ENCODE measurements around the gene SLC25A40. TPM values are rescaled to one million over a fixed set of nuclear protein-coding genes. Genes with fewer than 3 reads are reported as not detected.
"Not testable (repeated sequence)": the region's sequence is repeated elsewhere in the genome, so short reads cannot be mapped to it uniquely, and the experiment has no call there.

SLC25A40 gene, protein sequence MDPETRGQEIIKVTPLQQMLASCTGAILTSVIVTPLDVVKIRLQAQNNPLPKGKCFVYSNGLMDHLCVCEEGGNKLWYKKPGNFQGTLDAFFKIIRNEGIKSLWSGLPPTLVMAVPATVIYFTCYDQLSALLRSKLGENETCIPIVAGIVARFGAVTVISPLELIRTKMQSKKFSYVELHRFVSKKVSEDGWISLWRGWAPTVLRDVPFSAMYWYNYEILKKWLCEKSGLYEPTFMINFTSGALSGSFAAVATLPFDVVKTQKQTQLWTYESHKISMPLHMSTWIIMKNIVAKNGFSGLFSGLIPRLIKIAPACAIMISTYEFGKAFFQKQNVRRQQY
- 12.5 and 31.2 TPM in 2 replicates for total RNA-seq (2014; rRNA removed; shearing (Covaris generic))

DNA sequence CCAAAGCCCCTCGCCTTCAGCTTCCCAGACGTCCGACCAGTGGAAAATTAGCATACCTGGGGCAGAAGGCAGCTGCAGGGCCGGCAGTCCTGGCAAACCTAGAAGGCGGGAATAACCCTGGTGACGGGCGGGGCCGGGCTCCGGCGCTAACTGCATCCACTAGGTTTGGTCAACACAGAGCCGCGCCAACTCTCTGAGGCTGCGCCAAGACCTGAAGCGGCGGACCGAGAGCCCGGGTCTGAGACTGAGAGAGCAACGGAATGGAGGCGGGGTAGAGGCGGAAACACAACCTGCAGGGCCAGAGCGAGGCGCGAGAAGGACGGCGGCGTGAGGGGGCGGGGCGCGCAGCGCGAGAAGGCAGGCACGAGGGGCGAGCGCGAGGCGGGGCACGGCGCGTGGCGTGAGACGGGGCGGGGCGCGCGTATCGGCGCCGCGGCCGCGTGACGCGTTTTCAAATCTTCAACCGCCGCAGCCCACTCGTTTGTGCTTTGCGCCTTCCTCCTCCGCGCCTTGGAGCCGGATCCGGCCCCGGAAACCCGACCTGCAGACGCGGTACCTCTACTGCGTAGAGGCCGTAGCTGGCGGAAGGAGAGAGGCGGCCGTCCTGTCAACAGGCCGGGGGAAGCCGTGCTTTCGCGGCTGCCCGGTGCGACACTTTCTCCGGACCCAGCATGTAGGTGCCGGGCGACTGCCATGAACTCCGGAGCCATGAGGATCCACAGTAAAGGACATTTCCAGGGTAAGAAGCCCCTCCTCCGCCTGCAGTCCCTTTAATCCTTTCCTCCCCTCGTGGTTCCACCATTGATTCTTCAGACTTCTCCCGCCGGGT, at the start of gene SLC25A40, which contains the start of gene DBF4:
Gene SLC25A40, minus strand, starts transcription at position 321 of the 829 bp plus-strand sequence. CDS start 17,633 bp downstream, outside the sequence.
Gene DBF4, plus strand, starts transcription at position 454 of the 829 bp plus-strand sequence. Its CDS starts 240 bp downstream, at position 694.
- H3K4me3 ChIP-seq: peak within 1 kb of the TSS; percentile 83
- no peaks in the 10 kb centered on the region for H3K9me3 ChIP-seq (replicated peaks)
- peaks cover 18% of the 10 kb centered on the region for H3K4me1 ChIP-seq (replicated peaks)
- H3K27ac ChIP-seq: peak within 1 kb of the TSS; percentile 85
- H3K27me3 ChIP-seq (replicated peaks): no peaks in the 10 kb centered on the region
- H3K36me3 ChIP-seq: peaks cover 57% of the 10 kb centered on the region
- DNase-seq (ENCODE audit: low read depth in 1 of 2, low spot score in 2 of 2): peak; percentile 93 to 97

DNA sequence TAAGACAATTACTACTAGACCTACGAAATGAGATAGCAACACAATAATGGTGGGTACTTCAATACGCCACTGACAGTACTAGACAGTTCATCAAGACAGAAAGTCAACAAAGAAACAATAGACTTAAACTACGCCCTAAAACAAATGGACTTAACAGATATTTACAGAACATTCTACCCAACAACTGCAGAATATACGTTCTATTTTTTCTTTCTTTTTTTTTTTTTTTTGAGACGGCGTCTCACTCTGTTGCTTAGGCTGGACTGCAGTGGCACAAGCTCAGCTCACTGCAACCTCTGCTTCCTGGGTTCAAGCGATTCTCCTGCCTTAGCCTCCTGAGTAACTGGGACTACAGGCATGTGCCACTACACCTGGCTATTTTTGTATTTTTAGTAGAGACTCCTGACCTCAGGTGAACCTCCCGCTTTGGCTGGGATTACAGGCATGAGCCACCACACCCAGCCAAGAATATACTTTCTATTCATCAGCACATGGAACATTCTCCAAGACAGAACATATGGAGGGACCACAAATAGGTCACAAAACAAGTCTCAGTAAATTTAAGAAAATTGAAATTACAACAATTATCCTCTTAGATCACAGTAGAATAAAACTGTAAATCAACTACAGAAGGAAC, 46.7 kb upstream of the SLC25A40 start:
- not testable (repeated sequence) for H3K4me3 ChIP-seq; H3K27me3 ChIP-seq (replicated peaks); H3K9me3 ChIP-seq (replicated peaks); H3K27ac ChIP-seq; DNase-seq (ENCODE audit: low read depth in 1 of 2, low spot score in 2 of 2); H3K4me1 ChIP-seq (replicated peaks); H3K36me3 ChIP-seq

DNA sequence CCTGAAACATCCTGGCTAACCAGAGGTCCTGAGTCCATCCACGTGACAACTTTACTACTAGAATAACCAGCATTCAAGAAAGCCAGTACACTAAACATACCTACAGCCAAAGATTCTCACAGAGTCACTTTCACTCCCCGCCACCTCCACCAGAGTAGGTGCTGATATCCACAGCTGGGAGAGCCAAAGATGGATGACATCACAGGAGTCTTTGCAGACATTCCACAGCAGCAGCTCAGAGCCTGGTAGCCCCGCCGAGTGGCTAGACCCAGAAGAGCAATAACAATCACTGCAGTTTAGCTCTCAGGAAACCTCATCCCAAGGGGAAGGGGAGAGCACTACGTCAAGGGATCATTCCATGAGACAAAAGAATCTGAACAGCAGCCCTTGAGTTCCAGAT, 44.4 kb upstream of the SLC25A40 start:
- no peak overlapping the region for H3K4me3 ChIP-seq
- H3K4me1 ChIP-seq (replicated peaks): no peaks in the 10 kb centered on the region
- H3K27ac ChIP-seq: no peak overlapping the region
- H3K9me3 ChIP-seq (replicated peaks): no peaks in the 10 kb centered on the region
- no peaks in the 10 kb centered on the region for H3K36me3 ChIP-seq
- DNase-seq (ENCODE audit: low read depth in 1 of 2, low spot score in 2 of 2): no peak
- H3K27me3 ChIP-seq (replicated peaks): 0 out of 2 replicates have a peak, but pooled peaks cover 4% of the 10 kb centered on the region

DNA sequence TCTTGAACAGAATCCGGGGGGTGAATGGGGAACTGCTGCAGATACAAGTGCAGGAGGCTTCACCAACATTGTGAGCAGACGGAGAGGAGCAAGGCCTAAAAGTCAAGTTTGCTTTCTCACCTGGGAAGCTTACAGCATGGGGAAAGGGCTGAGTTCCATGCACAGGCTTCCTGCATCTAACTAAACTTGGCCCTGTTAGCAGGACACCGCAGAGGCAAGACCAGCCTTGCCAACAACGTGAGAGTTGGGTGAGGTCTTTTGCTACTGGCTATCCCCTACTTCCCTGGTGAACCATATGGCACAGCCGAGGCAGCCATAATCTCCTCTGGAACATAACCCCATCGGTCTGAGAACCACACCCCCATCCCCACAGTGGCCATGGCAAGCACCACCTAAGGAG, 43.7 kb upstream of the SLC25A40 start:
- no peak overlapping the region for H3K4me3 ChIP-seq
- H3K27me3 ChIP-seq (replicated peaks): 0 out of 2 replicates have a peak, but pooled peaks cover 4% of the 10 kb centered on the region
- no peaks in the 10 kb centered on the region for H3K4me1 ChIP-seq (replicated peaks)
- no peak for DNase-seq (ENCODE audit: low read depth in 1 of 2, low spot score in 2 of 2)
- H3K27ac ChIP-seq: no peak overlapping the region
- H3K36me3 ChIP-seq: no peaks in the 10 kb centered on the region
- H3K9me3 ChIP-seq (replicated peaks): no peaks in the 10 kb centered on the region

DNA sequence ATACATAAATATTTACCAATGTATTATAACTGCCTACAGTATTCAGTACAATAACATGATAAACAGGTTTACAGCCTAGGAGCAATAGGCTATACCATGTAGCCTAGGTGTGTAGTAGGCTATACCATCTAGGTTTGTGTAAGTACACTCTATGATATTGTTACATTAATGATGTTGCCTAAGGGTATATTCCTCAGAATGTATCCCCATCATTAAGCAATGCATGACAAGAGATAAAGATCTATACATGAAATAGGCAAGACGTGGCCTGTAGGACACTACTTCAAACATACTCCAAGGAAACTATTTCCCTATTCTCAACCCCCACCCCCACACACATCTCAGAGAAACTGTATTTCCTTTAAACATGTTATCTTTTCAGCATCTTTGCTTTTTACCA, 42.6 kb upstream of the SLC25A40 start:
- Histone ChIP-seq H3K4me3 (no peak overlapping the region), H3K27ac (no peak overlapping the region), H3K27me3 (replicated peaks) (0 out of 2 replicates have a peak, but pooled peaks cover 4% of the 10 kb centered on the region), H3K36me3 (no peaks in the 10 kb centered on the region), H3K4me1 (replicated peaks) (no peaks in the 10 kb centered on the region), H3K9me3 (replicated peaks) (no peaks in the 10 kb centered on the region)
- no peak for DNase-seq (ENCODE audit: low read depth in 1 of 2, low spot score in 2 of 2)

DNA sequence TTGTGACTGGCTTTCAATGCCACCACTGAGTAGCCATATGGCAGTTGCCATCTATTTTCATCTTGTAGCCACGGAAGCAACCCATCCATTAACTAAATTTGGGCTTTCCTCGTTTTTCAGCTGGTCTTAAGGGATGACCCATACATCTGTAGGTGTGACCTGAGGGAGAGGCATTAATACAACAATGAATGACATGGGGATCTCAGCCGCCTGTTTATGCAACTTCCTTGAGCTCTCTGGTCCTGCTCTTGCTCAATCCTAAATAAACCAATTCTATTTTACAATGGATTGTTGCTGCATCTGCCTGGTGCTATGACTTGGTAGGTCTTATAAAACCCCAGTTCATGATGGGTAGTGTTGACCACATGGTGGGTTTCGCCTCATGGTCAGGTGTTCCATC, 36.0 kb upstream of the SLC25A40 start:
- no peak for DNase-seq (ENCODE audit: low read depth in 1 of 2, low spot score in 2 of 2)
- no peak overlapping the region for H3K27ac ChIP-seq
- no peak overlapping the region for H3K4me3 ChIP-seq
- no peaks in the 10 kb centered on the region for H3K4me1 ChIP-seq (replicated peaks)
- H3K9me3 ChIP-seq (replicated peaks): no peaks in the 10 kb centered on the region
- 0 out of 2 replicates have a peak, but pooled peaks cover 4% of the 10 kb centered on the region for H3K27me3 ChIP-seq (replicated peaks)
- peaks cover 10% of the 10 kb centered on the region for H3K36me3 ChIP-seq

DNA sequence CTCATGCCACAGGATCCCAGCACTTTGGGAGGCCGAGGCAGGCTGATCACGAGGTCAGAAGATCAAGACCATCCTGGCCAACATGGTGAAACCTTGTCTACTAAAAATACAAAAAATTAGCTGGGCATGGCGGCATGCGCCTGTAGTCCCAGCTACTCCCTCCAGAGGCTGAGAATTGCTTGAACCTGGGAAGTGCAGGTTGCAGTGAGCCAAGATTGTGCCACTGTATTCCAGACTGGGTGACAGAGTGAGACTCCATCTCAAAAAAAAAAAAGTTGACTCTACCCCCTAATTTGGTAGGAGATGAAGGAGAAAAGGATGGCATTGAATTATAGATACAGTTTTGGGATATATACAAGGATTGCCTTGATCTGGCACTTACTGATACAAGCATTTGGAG, 32.7 kb upstream of the SLC25A40 start:
- H3K27ac ChIP-seq; H3K9me3 ChIP-seq (replicated peaks); H3K4me3 ChIP-seq; H3K4me1 ChIP-seq (replicated peaks); DNase-seq (ENCODE audit: low read depth in 1 of 2, low spot score in 2 of 2); H3K27me3 ChIP-seq (replicated peaks): not testable (repeated sequence)
- peaks cover 39% of the 10 kb centered on the region for H3K36me3 ChIP-seq

DNA sequence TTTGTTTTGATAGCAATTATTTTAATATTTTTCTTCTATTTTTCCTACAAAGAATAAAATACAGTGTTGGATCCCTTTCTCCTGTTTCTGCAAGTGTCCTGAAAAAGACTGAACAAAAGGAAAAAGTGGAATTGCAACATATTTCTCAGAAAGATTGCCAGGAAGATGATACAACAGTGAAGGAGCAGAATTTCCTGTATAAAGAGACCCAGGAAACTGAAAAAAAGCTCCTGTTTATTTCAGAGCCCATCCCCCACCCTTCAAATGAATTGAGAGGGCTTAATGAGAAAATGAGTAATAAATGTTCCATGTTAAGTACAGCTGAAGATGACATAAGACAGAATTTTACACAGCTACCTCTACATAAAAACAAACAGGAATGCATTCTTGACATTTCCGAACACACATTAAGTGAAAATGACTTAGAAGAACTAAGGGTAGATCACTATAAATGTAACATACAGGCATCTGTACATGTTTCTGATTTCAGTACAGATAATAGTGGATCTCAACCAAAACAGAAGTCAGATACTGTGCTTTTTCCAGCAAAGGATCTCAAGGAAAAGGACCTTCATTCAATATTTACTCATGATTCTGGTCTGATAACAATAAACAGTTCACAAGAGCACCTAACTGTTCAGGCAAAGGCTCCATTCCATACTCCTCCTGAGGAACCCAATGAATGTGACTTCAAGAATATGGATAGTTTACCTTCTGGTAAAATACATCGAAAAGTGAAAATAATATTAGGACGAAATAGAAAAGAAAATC, 31.2 kb upstream of the SLC25A40 start:
- H3K9me3 ChIP-seq (replicated peaks); H3K4me3 ChIP-seq; H3K27me3 ChIP-seq (replicated peaks); H3K27ac ChIP-seq; H3K4me1 ChIP-seq (replicated peaks); DNase-seq (ENCODE audit: low read depth in 1 of 2, low spot score in 2 of 2): not testable (repeated sequence)
- peaks cover 48% of the 10 kb centered on the region for H3K36me3 ChIP-seq

DNA sequence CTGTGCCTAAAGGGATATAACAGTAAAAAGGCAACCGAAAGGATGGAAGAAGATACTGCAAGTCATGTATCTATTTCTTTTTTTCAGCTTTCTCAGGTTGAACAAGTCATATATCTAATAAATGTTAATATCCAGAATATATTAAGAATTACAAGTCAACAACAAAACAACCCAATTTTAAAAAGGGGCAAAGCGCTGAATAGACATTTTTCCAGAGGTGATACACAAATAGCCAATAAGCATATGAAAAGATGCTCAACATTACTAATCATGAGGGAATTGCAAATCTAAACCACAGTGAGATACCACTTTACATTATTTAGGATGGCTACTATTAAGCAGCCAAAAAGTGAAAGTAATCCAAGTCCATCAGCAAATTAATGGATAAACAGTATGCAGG, 23.1 kb upstream of the SLC25A40 start:
- DNase-seq (ENCODE audit: low read depth in 1 of 2, low spot score in 2 of 2): no peak
- Histone ChIP-seq H3K36me3 (peaks cover 86% of the 10 kb centered on the region), H3K9me3 (replicated peaks) (no peaks in the 10 kb centered on the region), H3K4me1 (replicated peaks) (no peaks in the 10 kb centered on the region), H3K27ac (no peak overlapping the region), H3K27me3 (replicated peaks) (no peaks in the 10 kb centered on the region), H3K4me3 (no peak overlapping the region)

DNA sequence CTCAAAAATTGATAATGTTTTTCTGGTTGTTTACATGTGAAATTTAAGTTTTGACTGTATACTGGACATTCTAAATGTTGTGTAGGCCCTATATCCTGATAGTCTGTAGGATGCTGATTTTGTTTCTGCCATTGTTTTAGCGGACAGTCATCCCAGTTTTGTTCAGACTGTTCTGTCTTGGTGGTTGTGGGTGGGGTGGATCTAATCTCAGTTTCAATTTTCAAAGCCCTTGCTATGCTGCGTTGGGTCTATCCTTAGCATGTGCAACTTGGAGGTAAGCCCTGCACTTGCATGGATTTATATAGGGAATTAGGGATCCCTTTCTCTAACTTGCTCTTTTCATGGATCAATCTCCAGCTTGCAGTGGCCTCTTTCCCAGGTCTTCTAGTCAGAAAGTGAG, 19.2 kb upstream of the SLC25A40 start:
- Histone ChIP-seq H3K27ac (no peak overlapping the region), H3K9me3 (replicated peaks) (no peaks in the 10 kb centered on the region), H3K4me3 (no peak overlapping the region), H3K36me3 (peaks cover 85% of the 10 kb centered on the region), H3K27me3 (replicated peaks) (no peaks in the 10 kb centered on the region), H3K4me1 (replicated peaks) (no peaks in the 10 kb centered on the region)
- no peak for DNase-seq (ENCODE audit: low read depth in 1 of 2, low spot score in 2 of 2)

DNA sequence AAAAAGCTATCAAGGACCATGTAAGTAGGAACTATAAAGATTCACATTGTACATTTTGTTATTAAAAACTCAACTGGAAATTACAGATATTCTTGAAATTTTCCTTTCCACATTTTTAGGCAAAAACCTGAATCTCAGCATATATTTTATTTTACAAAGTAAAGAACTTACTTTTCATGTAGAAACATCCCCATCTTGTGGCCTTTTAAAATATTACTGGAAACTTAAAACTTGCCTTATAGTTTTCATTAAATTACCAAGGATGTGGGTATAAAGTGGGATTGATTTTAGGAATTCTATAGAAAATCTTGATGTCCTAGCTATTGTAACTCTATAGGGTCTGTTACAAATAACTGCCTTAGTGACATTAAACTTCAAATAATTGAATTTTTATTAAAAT, 10.7 kb upstream of the SLC25A40 start:
- Histone ChIP-seq H3K27me3 (replicated peaks) (no peaks in the 10 kb centered on the region), H3K4me1 (replicated peaks) (no peaks in the 10 kb centered on the region), H3K4me3 (no peak overlapping the region), H3K27ac (no peak overlapping the region), H3K9me3 (replicated peaks) (no peaks in the 10 kb centered on the region), H3K36me3 (peaks cover 77% of the 10 kb centered on the region)
- peak in 1 of 2 experiments; percentile 32 for DNase-seq (ENCODE audit: low read depth in 1 of 2, low spot score in 2 of 2)

DNA sequence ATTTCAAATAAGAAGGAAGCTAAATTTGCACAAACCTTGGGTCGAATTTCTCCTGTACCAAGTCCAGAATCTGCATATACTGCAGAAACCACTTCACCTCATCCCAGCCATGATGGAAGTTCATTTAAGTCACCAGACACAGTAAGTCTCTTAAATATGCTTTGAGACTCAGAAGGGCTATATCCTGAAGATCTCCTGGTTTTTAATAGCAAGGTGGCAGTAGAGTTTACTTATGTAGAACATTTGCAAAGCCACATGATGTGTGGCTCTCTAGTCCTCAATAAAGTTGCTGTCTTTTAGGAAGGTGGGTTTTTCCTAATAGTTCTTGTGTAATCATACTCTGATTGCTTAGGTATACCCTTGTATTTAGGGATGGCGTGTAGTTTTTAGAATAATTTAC, 8.9 kb upstream of the SLC25A40 start:
- H3K4me1 ChIP-seq (replicated peaks): no peaks in the 10 kb centered on the region
- H3K4me3 ChIP-seq: no peak overlapping the region
- no peaks in the 10 kb centered on the region for H3K9me3 ChIP-seq (replicated peaks)
- DNase-seq (ENCODE audit: low read depth in 1 of 2, low spot score in 2 of 2): no peak
- peaks cover 80% of the 10 kb centered on the region for H3K36me3 ChIP-seq
- no peak overlapping the region for H3K27ac ChIP-seq
- H3K27me3 ChIP-seq (replicated peaks): no peaks in the 10 kb centered on the region

All from SJSA1 (cell line).